Heart right ventricle (tissue), 16 donors: ENCODE data around the gene IKZF1. TPM values are rescaled to one million over a fixed set of nuclear protein-coding genes. Genes with fewer than 3 reads are reported as not detected.

Source experiments
- ATAC-seq, 8 donors: fragments of 200-7000 bp; cut with Tn5 transposase; one replicate each; pipeline ENCODE4 v1.9.1; 2020; ENCODE audit warnings: mild to moderate bottlenecking in 8 of 8, moderate library complexity in 8 of 8, moderate number of reproducible peaks in 1 of 8
- DNase-seq, 2 donors: peaks; one replicate each; pipeline ENCODE4 v3.0.0-alpha.2; 2020
- H3K27ac ChIP-seq, 10 donors: fragments of 200-600 bp; sonication (generic) in 2 of 10; one replicate each; pipeline versions ENCODE4 v1.5.0 to v1.8.0; 2020 to 2022; ENCODE audit warnings: mild to moderate bottlenecking in 3 of 10
- H3K27me3 ChIP-seq, 7 donors: fragments of 200-600 bp; one replicate each; pipeline ENCODE4 v1.8.0; 2021 to 2022; ENCODE audit warnings: mild to moderate bottlenecking in 2 of 7
- H3K36me3 ChIP-seq, 9 donors: fragments of 200-600 bp; sonication (generic) in 1 of 9; one replicate each; pipeline versions ENCODE4 v1.5.0 to v1.8.0; 2020 to 2022; ENCODE audit warnings: mild to moderate bottlenecking in 2 of 9
- H3K4me1 ChIP-seq, 9 donors: fragments of 200-600 bp; sonication (generic) in 1 of 9; one replicate each; pipeline versions ENCODE4 v1.5.0 to v1.8.0; 2020 to 2022; ENCODE audit warnings: mild to moderate bottlenecking in 4 of 9
- H3K4me3 ChIP-seq, 10 donors: fragments of 200-600 bp; sonication (generic) in 2 of 10; one replicate each; pipeline versions ENCODE4 v1.5.0 to v1.8.0; 2020 to 2022; ENCODE audit warnings: mild to moderate bottlenecking in 7 of 10, moderate library complexity in 2 of 10
- H3K9me3 ChIP-seq, 11 donors: fragments of 200-600 bp in 10 of 11; sonication (generic) in 2 of 11; one replicate each; pipeline versions ENCODE4 v1.5.0 to v1.8.0; 2013 to 2022; ENCODE audit warnings: mild to moderate bottlenecking in 2 of 11, control low read depth in 1 of 11, moderate library complexity in 1 of 11
- WGBS, 2 donors: extraction: QIAGEN DNeasy Blood & Tissue Kit; methylation state at CpG; one replicate each; pipeline ENCODE4 v1.1.7; 2013; ENCODE audit warnings: inconsistent platforms in 1 of 2; 5-methylcytosine and 5-hydroxymethylcytosine counted together
- intact Hi-C, 10 donors: fragments of 100-400 bp; cut with DNase I; formaldehyde crosslinking; loops; one replicate each; pipeline versions ENCODE4 v1.11.1 to v1.14.2; 2022
- polyA plus RNA-seq, 2 donors: library from polyadenylated mRNA; stranded (reverse); fragments of 200-250 nt; gene quantifications; one replicate each; pipeline ENCODE4 v1.2.3, GENCODE V29; 2013
- total RNA-seq, 10 donors: library from RNA; stranded (reverse); fragmentation: NEBNext Ultra II Directional in 3 of 10; extraction: Animal tissue kit (Norgen Biotek cat#: 25700) in 3 of 10; gene quantifications; one replicate each; pipeline versions ENCODE4 v1.2.1 to v1.2.4, GENCODE V29; 2021 to 2023
- TF ChIP-seq, protein P1 (sequence below), 9 donors: fragments of 200-600 bp; sonication (generic) in 2 of 9; IDR thresholded peaks; one replicate each; pipeline versions ENCODE4 v1.5.0 to v1.8.0; 2021 to 2022; ENCODE audit warnings: antibody characterized with exemption in 9 of 9, mild to moderate bottlenecking in 5 of 9, moderate library complexity in 1 of 9
- donor health status: Arrhythmogenic right ventricular cardiomyopathy.
- donor health status: ischemic (EF 13 %, LVEDD 7.1; RV severe dilation, severe dysfunction).
- donor health status: healthy with polysubstance abuse.
- donor health status: DM: no; HTN: yes; CAD: no.
- donor health status: DM: no; HTN: no; CAD: no.
- donor health status: ischemic (EF 25% LVEDD 6.9; RV normal size, moderate dysfunction).
- donor health status: ischemic (EF 25% LVEDD 5.7; RV mildly dilated, moderate dysfunction).
- donor health status: healthy.
- donor health status: DM: yes; HTN: yes; CAD: no.
- donor health status: Ischemic cardiomyopathy.
- donor health status: ischemic (EF 35%, LVEDD 5.7; RV mildly dilated, moderate dysfunction).
- donor health status: nonischemic (EF 11% LVEDD 7.7; RV severe dilation, severe dysfunction).
- donor health status: DM: yes; HTN: yes; CAD: no.
- donor health status: PGD.
- donor health status: ischemic (EF 29% LVEDD 5.4; RV normal size, mild dysfunction).
- donor health status: nonischemic (EF 23%, LVEDD 6.1; RV moderate dilation, normal function).

Gene IKZF1
- total and polyA plus RNA-seq, 12 donors = 0.46 to 20.2 (median 1.7) TPM

DNA sequence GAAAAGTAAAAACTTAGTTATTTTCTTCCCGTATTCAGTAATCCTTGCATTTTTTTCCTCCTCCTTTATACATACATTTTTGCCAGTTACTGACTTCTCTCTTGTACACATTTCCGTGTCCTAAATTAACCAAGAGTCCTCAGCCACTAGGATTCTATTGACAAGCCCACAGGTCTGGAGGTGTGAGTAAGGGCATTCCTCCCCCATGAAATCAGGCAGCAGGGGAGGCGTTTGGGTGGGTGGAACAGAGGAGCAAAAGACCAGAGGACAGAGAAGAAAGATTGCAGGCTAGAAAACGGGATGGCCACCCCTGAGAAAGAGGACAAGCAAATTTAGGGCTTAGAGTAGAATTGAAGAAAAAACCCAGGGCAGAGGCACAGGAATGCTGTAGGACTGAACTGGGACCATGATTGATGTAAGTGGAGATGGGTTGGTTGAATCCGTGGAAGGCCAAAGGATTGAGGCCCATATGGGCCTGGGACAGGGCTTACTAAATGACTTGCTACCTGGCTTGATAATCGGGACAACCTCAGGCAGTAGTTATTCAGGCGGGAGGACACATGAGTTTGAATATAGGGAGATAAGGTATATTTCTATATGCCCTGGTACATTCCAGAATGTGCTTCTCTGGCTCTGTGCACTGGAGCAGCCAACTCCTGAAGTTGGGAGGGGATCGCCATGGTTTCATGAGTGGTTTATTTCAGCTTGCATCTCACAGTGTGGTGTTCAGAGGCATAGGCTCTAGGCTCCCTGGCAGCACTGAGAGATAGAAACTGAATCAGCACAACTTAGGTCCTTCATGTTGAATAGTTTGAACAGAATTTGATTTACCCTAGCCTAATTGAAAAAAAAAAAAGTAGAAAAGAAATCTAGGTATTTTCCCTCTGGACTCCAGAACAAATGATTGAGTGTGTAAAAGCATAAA, 28.0 kb downstream of the IKZF1 start:
- peaks cover 0 to 80% (median 0%) of the 10 kb centered on the region in 9 donors for H3K4me1 ChIP-seq
- H3K36me3 ChIP-seq = peaks cover 0 to 24% (median 0%) of the 10 kb centered on the region in 9 donors
- peaks cover 0 to 71% (median 15%) of the 10 kb centered on the region in 7 donors for H3K27me3 ChIP-seq
- H3K9me3 ChIP-seq = no peaks in the 10 kb centered on the region
- intact Hi-C loops = no loop called here
- WGBS, 2 donors = 67 to 74% methylated on average over 8 of the region's 8 CpGs
- DNase-seq (no peak), ATAC-seq (no peak)
- TF ChIP-seq, protein P1, sequence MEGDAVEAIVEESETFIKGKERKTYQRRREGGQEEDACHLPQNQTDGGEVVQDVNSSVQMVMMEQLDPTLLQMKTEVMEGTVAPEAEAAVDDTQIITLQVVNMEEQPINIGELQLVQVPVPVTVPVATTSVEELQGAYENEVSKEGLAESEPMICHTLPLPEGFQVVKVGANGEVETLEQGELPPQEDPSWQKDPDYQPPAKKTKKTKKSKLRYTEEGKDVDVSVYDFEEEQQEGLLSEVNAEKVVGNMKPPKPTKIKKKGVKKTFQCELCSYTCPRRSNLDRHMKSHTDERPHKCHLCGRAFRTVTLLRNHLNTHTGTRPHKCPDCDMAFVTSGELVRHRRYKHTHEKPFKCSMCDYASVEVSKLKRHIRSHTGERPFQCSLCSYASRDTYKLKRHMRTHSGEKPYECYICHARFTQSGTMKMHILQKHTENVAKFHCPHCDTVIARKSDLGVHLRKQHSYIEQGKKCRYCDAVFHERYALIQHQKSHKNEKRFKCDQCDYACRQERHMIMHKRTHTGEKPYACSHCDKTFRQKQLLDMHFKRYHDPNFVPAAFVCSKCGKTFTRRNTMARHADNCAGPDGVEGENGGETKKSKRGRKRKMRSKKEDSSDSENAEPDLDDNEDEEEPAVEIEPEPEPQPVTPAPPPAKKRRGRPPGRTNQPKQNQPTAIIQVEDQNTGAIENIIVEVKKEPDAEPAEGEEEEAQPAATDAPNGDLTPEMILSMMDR (IDR thresholded peaks at IDR 0.05) = no peak
- peak overlapping the region in 1 of 10 donors; percentile 68 for H3K27ac ChIP-seq
- H3K4me3 ChIP-seq = no peak overlapping the region

DNA sequence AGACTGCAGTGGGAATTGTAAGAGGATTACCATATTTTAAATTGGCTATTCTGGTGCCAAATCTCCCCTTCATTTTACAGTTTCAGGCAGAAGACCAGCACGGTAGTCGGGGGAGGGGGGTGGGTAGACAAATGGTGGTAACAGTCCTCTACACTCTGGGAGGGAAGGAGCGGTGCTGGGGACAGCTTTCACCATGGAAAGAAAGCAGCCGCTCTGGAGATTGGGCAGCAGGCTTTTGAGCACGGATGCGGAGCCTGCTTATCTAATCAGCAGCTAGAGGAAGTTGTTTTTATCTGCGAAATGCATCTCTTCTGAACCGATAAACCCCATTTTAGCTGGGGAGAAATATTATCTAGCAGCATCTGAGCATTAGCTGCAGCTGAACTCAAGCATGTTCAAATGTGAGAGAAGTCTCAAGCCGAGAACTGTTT, 28.7 kb downstream of the IKZF1 start:
- WGBS, 2 donors = 7 to 9% methylated on average over 9 of the region's 9 CpGs
- H3K27ac ChIP-seq = peak overlapping the region in 1 of 10 donors; percentile 68
- intact Hi-C loops = no loop called here
- H3K4me3 ChIP-seq = peak overlapping the region in 1 of 10 donors; percentile 5
- TF ChIP-seq, protein P1 (IDR thresholded peaks at IDR 0.05) = no peak
- H3K36me3 ChIP-seq = peaks cover 0 to 17% (median 0%) of the 10 kb centered on the region in 9 donors
- peaks cover 0 to 87% (median 0%) of the 10 kb centered on the region in 9 donors for H3K4me1 ChIP-seq
- peaks cover 0 to 63% (median 11%) of the 10 kb centered on the region in 7 donors for H3K27me3 ChIP-seq
- ATAC-seq (no peak), DNase-seq (no peak)
- no peaks in the 10 kb centered on the region for H3K9me3 ChIP-seq

DNA sequence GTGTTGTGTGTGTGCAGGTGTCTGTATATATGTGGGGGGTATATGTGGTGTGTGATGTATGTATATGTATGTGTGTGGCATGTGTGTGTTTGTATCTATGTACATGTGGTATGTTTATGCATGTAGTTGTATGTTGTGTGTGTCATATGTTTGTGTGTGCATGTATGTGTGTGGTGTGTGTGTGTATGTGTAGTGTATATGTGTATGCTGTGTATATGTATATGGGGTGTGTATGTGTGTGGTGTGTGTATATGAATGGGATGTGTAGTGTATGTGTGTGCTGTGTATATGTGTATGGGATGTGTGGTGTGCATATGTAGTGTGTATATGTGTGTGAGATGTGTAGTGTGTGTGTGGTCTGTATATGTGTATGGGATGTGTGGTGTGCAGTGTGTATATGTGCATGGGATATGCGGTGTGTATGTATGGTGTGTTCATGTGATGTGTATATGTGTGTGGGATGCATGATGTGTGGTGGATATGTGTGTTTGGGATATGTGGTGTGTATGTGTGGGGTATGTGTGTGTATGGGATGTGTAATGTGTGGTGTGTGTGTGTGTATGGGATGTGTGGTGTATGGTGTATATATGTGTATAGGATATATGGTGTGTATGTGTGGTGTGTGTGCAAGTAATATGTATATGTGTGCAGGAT, 30.0 kb downstream of the IKZF1 start:
- Histone ChIP-seq H3K4me3 (no peak overlapping the region), H3K27ac (peak overlapping the region in 1 of 10 donors; percentile 68), H3K9me3 (no peaks in the 10 kb centered on the region), H3K4me1 (peaks cover 0 to 90% (median 0%) of the 10 kb centered on the region in 9 donors), H3K27me3 (peaks cover 0 to 54% (median 11%) of the 10 kb centered on the region in 7 donors), H3K36me3 (peaks cover 0 to 10% (median 0%) of the 10 kb centered on the region in 9 donors)
- ATAC-seq (no peak), DNase-seq (no peak)
- TF ChIP-seq, protein P1 (IDR thresholded peaks at IDR 0.05) = no peak
- 100% methylated on average over 1 of the region's 1 CpG for WGBS, 2 donors
- intact Hi-C loops = no loop called here

DNA sequence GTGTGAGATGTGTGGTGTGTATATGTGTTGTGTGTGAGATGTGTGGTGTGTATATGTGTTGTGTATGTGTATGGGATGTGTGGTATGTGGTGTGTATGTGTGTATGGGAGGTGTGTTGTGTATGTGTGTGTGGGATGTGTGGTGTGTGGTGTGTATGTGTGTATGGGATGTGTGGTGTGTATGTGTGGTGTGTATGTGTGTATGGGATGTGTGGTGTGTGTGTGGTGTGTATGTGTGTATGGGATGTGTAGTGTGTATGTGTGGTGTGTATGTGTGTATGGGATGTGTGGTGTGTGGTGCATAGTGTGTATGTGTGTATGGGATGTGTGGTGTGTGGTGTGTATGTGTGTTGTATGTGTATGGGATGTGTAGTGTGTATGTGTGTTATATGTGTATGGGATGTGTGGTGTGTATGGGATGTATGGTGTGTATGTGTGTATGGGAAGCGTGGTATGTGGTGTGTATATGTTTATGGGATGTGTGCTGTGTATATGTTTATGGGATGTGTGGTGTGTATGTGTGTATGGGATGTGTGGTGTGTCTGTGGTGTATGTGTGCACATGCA, 30.8 kb downstream of the IKZF1 start:
- no peaks in the 10 kb centered on the region for H3K9me3 ChIP-seq
- peaks cover 0 to 90% (median 0%) of the 10 kb centered on the region in 9 donors for H3K4me1 ChIP-seq
- WGBS, 2 donors = 99 to 100% methylated on average over 1 of the region's 1 CpG
- TF ChIP-seq, protein P1 (IDR thresholded peaks at IDR 0.05) = no peak
- intact Hi-C loops = no loop called here
- peaks cover 0 to 46% (median 11%) of the 10 kb centered on the region in 7 donors for H3K27me3 ChIP-seq
- H3K27ac ChIP-seq = peak overlapping the region in 1 of 10 donors; percentile 80
- no peak for DNase-seq
- ATAC-seq = no peak
- H3K4me3 ChIP-seq = no peak overlapping the region
- peaks cover 0 to 6% (median 0%) of the 10 kb centered on the region in 9 donors for H3K36me3 ChIP-seq
